Heart right ventricle (tissue), 16 donors: ENCODE results near the gene TSPAN11. TPM values are rescaled to one million over a fixed set of nuclear protein-coding genes. Genes with fewer than 3 reads are reported as not detected.
A peak's percentile ranks its signal among the peaks of the same experiment; 100 is the strongest.

Source experiments
- ATAC-seq, 8 donors: fragments of 200-7000 bp; cut with Tn5 transposase; one replicate each; pipeline ENCODE4 v1.9.1; 2020; ENCODE audit warnings: mild to moderate bottlenecking in 8 of 8, moderate library complexity in 8 of 8, moderate number of reproducible peaks in 1 of 8
- DNase-seq, 2 donors: peaks; one replicate each; pipeline ENCODE4 v3.0.0-alpha.2; 2020
- H3K27ac ChIP-seq, 10 donors: fragments of 200-600 bp; sonication (generic) in 2 of 10; one replicate each; pipeline versions ENCODE4 v1.5.0 to v1.8.0; 2020 to 2022; ENCODE audit warnings: mild to moderate bottlenecking in 3 of 10
- H3K27me3 ChIP-seq, 7 donors: fragments of 200-600 bp; one replicate each; pipeline ENCODE4 v1.8.0; 2021 to 2022; ENCODE audit warnings: mild to moderate bottlenecking in 2 of 7
- H3K36me3 ChIP-seq, 9 donors: fragments of 200-600 bp; sonication (generic) in 1 of 9; one replicate each; pipeline versions ENCODE4 v1.5.0 to v1.8.0; 2020 to 2022; ENCODE audit warnings: mild to moderate bottlenecking in 2 of 9
- H3K4me1 ChIP-seq, 9 donors: fragments of 200-600 bp; sonication (generic) in 1 of 9; one replicate each; pipeline versions ENCODE4 v1.5.0 to v1.8.0; 2020 to 2022; ENCODE audit warnings: mild to moderate bottlenecking in 4 of 9
- H3K4me3 ChIP-seq, 10 donors: fragments of 200-600 bp; sonication (generic) in 2 of 10; one replicate each; pipeline versions ENCODE4 v1.5.0 to v1.8.0; 2020 to 2022; ENCODE audit warnings: mild to moderate bottlenecking in 7 of 10, moderate library complexity in 2 of 10
- H3K9me3 ChIP-seq, 11 donors: fragments of 200-600 bp in 10 of 11; sonication (generic) in 2 of 11; one replicate each; pipeline versions ENCODE4 v1.5.0 to v1.8.0; 2013 to 2022; ENCODE audit warnings: mild to moderate bottlenecking in 2 of 11, control low read depth in 1 of 11, moderate library complexity in 1 of 11
- WGBS, 2 donors: extraction: QIAGEN DNeasy Blood & Tissue Kit; methylation state at CpG; one replicate each; pipeline ENCODE4 v1.1.7; 2013; ENCODE audit warnings: inconsistent platforms in 1 of 2; 5-methylcytosine and 5-hydroxymethylcytosine counted together
- intact Hi-C, 10 donors: fragments of 100-400 bp; cut with DNase I; formaldehyde crosslinking; loops; one replicate each; pipeline versions ENCODE4 v1.11.1 to v1.14.2; 2022
- polyA plus RNA-seq, 2 donors: library from polyadenylated mRNA; stranded (reverse); fragments of 200-250 nt; gene quantifications; one replicate each; pipeline ENCODE4 v1.2.3, GENCODE V29; 2013
- total RNA-seq, 10 donors: library from RNA; stranded (reverse); fragmentation: NEBNext Ultra II Directional in 3 of 10; extraction: Animal tissue kit (Norgen Biotek cat#: 25700) in 3 of 10; gene quantifications; one replicate each; pipeline versions ENCODE4 v1.2.1 to v1.2.4, GENCODE V29; 2021 to 2023
- TF ChIP-seq, protein P1 (sequence below), 9 donors: fragments of 200-600 bp; sonication (generic) in 2 of 9; IDR thresholded peaks; one replicate each; pipeline versions ENCODE4 v1.5.0 to v1.8.0; 2021 to 2022; ENCODE audit warnings: antibody characterized with exemption in 9 of 9, mild to moderate bottlenecking in 5 of 9, moderate library complexity in 1 of 9
- donor health status: Arrhythmogenic right ventricular cardiomyopathy.
- donor health status: ischemic (EF 13 %, LVEDD 7.1; RV severe dilation, severe dysfunction).
- donor health status: healthy with polysubstance abuse.
- donor health status: DM: no; HTN: yes; CAD: no.
- donor health status: DM: no; HTN: no; CAD: no.
- donor health status: ischemic (EF 25% LVEDD 6.9; RV normal size, moderate dysfunction).
- donor health status: ischemic (EF 25% LVEDD 5.7; RV mildly dilated, moderate dysfunction).
- donor health status: healthy.
- donor health status: DM: yes; HTN: yes; CAD: no.
- donor health status: Ischemic cardiomyopathy.
- donor health status: ischemic (EF 35%, LVEDD 5.7; RV mildly dilated, moderate dysfunction).
- donor health status: nonischemic (EF 11% LVEDD 7.7; RV severe dilation, severe dysfunction).
- donor health status: DM: yes; HTN: yes; CAD: no.
- donor health status: PGD.
- donor health status: ischemic (EF 29% LVEDD 5.4; RV normal size, mild dysfunction).
- donor health status: nonischemic (EF 23%, LVEDD 6.1; RV moderate dilation, normal function).

The TSPAN11 gene
- total and polyA plus RNA-seq, 12 donors = 0.60 to 2.9 (median 0.94) TPM

DNA sequence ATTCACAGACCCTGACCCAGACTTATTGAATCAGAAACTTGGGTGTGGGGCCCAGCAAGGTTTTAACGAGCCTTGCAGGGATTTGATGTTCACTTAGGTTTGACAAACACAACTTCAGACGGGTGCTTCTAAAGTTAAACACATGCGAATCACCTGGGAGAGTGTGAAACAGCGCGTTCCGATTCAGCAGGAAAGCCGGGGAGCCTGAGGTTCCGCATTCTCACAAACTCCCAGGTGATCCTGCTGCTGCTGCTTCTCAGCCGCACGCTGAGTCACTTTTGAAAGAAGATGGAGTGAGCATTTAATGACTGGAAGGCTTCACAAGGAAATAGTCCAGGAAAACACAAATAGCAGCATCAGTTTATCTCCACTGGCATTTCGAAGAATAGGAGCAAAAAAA, 102.9 kb downstream of the TSPAN11 start:
- TF ChIP-seq, protein P1, sequence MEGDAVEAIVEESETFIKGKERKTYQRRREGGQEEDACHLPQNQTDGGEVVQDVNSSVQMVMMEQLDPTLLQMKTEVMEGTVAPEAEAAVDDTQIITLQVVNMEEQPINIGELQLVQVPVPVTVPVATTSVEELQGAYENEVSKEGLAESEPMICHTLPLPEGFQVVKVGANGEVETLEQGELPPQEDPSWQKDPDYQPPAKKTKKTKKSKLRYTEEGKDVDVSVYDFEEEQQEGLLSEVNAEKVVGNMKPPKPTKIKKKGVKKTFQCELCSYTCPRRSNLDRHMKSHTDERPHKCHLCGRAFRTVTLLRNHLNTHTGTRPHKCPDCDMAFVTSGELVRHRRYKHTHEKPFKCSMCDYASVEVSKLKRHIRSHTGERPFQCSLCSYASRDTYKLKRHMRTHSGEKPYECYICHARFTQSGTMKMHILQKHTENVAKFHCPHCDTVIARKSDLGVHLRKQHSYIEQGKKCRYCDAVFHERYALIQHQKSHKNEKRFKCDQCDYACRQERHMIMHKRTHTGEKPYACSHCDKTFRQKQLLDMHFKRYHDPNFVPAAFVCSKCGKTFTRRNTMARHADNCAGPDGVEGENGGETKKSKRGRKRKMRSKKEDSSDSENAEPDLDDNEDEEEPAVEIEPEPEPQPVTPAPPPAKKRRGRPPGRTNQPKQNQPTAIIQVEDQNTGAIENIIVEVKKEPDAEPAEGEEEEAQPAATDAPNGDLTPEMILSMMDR (IDR thresholded peaks at IDR 0.05) = no peak
- Histone ChIP-seq H3K4me3 (peak overlapping the region in 2 of 10 donors; percentile 3 to 4), H3K9me3 (no peaks in the 10 kb centered on the region), H3K36me3 (no peaks in the 10 kb centered on the region), H3K4me1 (peaks cover 0 to 46% (median 18%) of the 10 kb centered on the region in 9 donors), H3K27ac (peak overlapping the region in 8 of 10 donors; percentile 38 to 79 (median 64)), H3K27me3 (no peaks in the 10 kb centered on the region)
- intact Hi-C loops = no loop called here
- peak in 5 of 8 donors; percentile 19 to 46 (median 32) for ATAC-seq
- DNase-seq = no peak
- 42 to 58% methylated on average over 11 of the region's 11 CpGs for WGBS, 2 donors

DNA sequence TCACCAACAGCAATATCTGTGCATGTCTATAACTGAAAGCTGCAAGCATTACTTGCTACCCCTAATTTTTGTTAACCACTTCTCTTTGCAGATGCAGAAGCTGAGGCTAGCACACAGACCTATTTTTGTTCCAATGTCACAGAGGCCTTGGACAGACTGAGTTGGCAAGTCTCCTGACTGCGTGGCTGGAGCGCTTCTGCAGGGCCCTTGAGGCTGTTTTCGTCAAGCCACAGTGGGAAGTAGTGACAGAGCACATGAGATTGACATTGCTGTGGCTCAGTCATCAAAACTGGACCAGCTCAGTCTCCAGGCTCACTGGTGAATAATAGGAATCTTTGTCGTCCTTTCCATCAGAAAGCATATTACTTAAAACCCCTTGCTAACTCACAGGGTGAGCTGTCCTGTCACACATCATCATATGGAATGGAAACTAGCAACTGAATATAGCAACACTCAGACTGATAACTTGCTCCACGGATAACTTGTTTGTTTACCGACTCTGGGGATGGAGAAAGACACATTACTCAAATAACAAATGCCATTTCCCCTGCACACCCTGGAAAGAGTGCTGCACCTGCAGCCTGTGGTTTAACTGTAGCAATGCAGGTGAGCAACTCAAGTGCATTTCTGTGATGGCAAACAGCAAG, 103.5 kb downstream of the TSPAN11 start:
- intact Hi-C loops = no loop called here
- Histone ChIP-seq H3K27ac (peak overlapping the region in 8 of 10 donors; percentile 38 to 79 (median 64)), H3K36me3 (no peaks in the 10 kb centered on the region), H3K4me1 (peaks cover 0 to 46% (median 18%) of the 10 kb centered on the region in 9 donors), H3K27me3 (no peaks in the 10 kb centered on the region), H3K9me3 (no peaks in the 10 kb centered on the region), H3K4me3 (peak overlapping the region in 2 of 10 donors; percentile 3 to 4)
- 15 to 33% methylated on average over 6 of the region's 6 CpGs for WGBS, 2 donors
- peak; percentile 58 to 76 for DNase-seq
- TF ChIP-seq, protein P1 (IDR thresholded peaks at IDR 0.05) = no peak
- peak; percentile 89 to 96 (median 95) for ATAC-seq

DNA sequence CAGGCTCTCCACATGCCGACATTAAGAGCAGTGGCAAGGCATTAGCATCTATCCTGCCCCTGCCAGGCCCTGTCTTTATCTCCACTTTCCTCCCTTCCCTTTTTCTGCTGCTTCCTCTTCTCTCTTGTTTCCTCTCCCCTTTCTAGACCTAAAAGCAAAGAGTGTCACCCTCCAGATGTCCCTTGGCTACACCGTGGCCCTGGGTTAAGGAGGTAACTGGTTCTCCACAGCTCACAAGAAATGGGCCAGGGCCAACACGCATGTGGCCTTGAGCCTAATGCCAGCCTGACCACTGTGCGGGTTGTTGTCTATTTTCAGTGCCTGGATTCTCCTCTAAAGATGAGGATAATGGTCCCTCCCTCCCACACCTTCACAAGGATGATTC, 105.4 kb downstream of the TSPAN11 start:
- intact Hi-C loops = no loop called here
- no peaks in the 10 kb centered on the region for H3K9me3 ChIP-seq
- TF ChIP-seq, protein P1 (IDR thresholded peaks at IDR 0.05) = no peak
- H3K4me3 ChIP-seq = no peak overlapping the region
- no peaks in the 10 kb centered on the region for H3K27me3 ChIP-seq
- peaks cover 0 to 47% (median 18%) of the 10 kb centered on the region in 9 donors for H3K4me1 ChIP-seq
- ATAC-seq (no peak), DNase-seq (no peak)
- 51 to 58% methylated on average over 4 of the region's 4 CpGs for WGBS, 2 donors
- H3K36me3 ChIP-seq = no peaks in the 10 kb centered on the region
- peak overlapping the region in 1 of 10 donors; percentile 2 for H3K27ac ChIP-seq

DNA sequence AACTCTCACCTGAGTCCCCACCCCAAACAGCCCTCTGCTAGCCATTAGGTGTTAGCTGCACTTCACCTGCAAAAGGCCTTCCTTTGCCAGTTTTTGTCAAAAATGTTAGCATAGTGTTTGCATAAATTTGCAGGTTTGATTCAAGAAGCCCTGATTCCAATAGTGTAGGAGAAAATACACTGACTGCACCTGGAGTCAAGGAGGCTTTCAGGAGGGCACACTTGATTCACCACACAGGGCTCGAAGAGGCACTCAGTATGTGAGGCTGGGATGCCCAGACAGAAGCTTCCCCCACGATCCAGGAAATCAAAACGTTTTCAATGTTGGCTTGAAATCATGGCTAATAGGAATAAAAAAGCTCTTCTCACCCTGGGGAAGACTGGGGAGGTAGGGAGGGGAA, 106.6 kb downstream of the TSPAN11 start:
- Histone ChIP-seq H3K9me3 (no peaks in the 10 kb centered on the region), H3K4me1 (peaks cover 0 to 51% (median 18%) of the 10 kb centered on the region in 9 donors), H3K4me3 (no peak overlapping the region), H3K36me3 (no peaks in the 10 kb centered on the region), H3K27me3 (no peaks in the 10 kb centered on the region), H3K27ac (no peak overlapping the region)
- TF ChIP-seq, protein P1 (IDR thresholded peaks at IDR 0.05) = no peak
- DNase-seq = no peak
- ATAC-seq = no peak
- intact Hi-C loops = no loop called here
- WGBS, 2 donors = 68 to 70% methylated on average over 3 of the region's 3 CpGs
